C4-2B (cell line): ENCODE measurements around the gene SLC39A13.

Experiments
- ZFX ChIP-seq: fragments of 450-650 bp; IDR thresholded peaks from 2 replicates; pipeline ENCODE4 v1.6.1; 2017
- TF ChIP-seq, protein P1 (sequence below): fragments of 450-650 bp; conservative IDR thresholded peaks from 2 replicates; pipeline ENCODE4 v1.5.1; 2017; ENCODE audit warnings: mild to moderate bottlenecking

DNA sequence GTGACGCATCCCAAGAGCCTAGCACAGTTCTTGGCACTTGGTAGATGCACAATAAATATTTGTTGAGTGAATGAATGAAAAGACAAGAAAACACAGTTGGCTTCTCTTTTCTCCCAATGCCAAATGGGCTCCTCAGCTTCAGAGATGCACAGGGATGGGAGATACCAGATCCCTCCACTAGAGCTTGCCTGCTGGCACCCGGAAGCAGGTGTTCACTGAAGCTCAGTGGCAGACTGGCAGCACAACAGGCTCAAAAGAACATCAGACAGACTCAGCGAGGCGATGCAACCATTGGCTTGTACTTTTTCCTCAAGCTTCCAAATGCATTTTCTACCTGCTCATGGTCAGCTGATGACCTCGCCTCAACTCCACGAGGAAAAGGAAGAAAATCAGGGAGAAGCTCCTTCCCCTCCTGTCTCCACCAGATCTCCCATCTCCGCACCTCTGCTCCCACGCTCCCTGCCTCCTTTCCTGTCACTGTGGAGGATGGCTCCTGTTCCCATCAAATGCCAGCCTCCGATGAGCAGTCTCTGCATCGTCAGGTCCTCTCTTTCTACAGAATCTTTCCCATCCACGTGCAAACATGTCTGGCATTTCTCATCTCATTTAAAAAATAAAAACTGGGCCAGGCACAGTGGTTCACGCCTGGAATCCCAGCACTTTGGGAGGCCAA is 34.8 kb downstream of the SLC39A13 start:
- TF ChIP-seq, protein P1, sequence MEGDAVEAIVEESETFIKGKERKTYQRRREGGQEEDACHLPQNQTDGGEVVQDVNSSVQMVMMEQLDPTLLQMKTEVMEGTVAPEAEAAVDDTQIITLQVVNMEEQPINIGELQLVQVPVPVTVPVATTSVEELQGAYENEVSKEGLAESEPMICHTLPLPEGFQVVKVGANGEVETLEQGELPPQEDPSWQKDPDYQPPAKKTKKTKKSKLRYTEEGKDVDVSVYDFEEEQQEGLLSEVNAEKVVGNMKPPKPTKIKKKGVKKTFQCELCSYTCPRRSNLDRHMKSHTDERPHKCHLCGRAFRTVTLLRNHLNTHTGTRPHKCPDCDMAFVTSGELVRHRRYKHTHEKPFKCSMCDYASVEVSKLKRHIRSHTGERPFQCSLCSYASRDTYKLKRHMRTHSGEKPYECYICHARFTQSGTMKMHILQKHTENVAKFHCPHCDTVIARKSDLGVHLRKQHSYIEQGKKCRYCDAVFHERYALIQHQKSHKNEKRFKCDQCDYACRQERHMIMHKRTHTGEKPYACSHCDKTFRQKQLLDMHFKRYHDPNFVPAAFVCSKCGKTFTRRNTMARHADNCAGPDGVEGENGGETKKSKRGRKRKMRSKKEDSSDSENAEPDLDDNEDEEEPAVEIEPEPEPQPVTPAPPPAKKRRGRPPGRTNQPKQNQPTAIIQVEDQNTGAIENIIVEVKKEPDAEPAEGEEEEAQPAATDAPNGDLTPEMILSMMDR, result no peak
- TF ChIP-seq ZFX, result no peak
